H1 (cell line): ENCODE data around the gene KCNH5. TPM values are rescaled to one million over a fixed set of nuclear protein-coding genes. Genes with fewer than 3 reads are reported as not detected.

Experiments used
- CTCF ChIA-PET: fragments of 300-600 bp; sonication (Branson Sonifier 250); formaldehyde crosslinking; loops from one replicate; lab custom pipeline; 2021; ENCODE audit not compliant: partially characterized antibody; lab: Charles Lee
- POLR2A ChIA-PET: fragments of 300-600 bp; sonication (Branson Sonifier 250); formaldehyde crosslinking; loops from one replicate; lab custom pipeline; 2021; ENCODE audit warnings: inconsistent platforms; ENCODE audit not compliant: partially characterized antibody; lab: Charles Lee
- DNase-seq, 2 experiments: peaks; one replicate each; pipeline versions ENCODE4 v3.0.0 to v3.0.0-alpha.2; 2010 to 2022; ENCODE audit warnings: low spot score in 2 of 2, low read depth in 1 of 2, mixed read lengths in 1 of 2
- FAIRE-seq: peaks from 2 replicates; lab custom pipeline; 2011; peaks lifted over from hg19 to GRCh38; lab: Jason Lieb, UNC
- H2AFZ ChIP-seq: 2 replicates; pipeline ENCODE4 v1.8.1; 2012; ENCODE audit warnings: low read length, inconsistent platforms
- H2AK5ac ChIP-seq: 2 replicates; pipeline ENCODE4 v1.6.1; 2013; ENCODE audit warnings: low read depth, low read length
- H2BK120ac ChIP-seq: replicated peaks from 2 replicates; pipeline ENCODE3; 2013; ENCODE audit warnings: low read depth, low read length, inconsistent platforms
- H2BK12ac ChIP-seq: 2 replicates; pipeline ENCODE4 v1.6.1; 2013; ENCODE audit warnings: low read depth, low read length
- H2BK15ac ChIP-seq: 2 replicates; pipeline ENCODE4 v1.6.1; 2013; ENCODE audit warnings: low read length
- H2BK20ac ChIP-seq: 2 replicates; pipeline ENCODE4 v1.6.1; 2013; ENCODE audit warnings: low read length
- H2BK5ac ChIP-seq: 2 replicates; pipeline ENCODE4 v1.6.1; 2013; ENCODE audit warnings: low read depth, low read length
- H3K14ac ChIP-seq: 2 replicates; pipeline ENCODE4 v1.6.1; 2013; ENCODE audit warnings: inconsistent platforms; ENCODE audit not compliant: insufficient read length
- H3K18ac ChIP-seq: 2 replicates; pipeline ENCODE4 v1.6.1; 2013; ENCODE audit warnings: low read length; ENCODE audit errors: extremely low read depth
- H3K23ac ChIP-seq: 2 replicates; pipeline ENCODE4 v1.6.1; 2013; ENCODE audit warnings: inconsistent platforms; ENCODE audit not compliant: insufficient read length
- H3K23me2 ChIP-seq: 2 replicates; pipeline ENCODE4 v1.6.1; 2013; ENCODE audit warnings: low read depth, low read length
- H3K27ac ChIP-seq: 2 replicates; pipeline ENCODE4 v1.6.1; 2011; ENCODE audit warnings: low read depth, low read length, inconsistent platforms
- H3K27me3 ChIP-seq, 4 experiments: replicated peaks in 1 of 4; 1 replicate in 1 of 4; 2 replicates in 3 of 4; pipeline versions ENCODE4 v1.6.1 to v1.8.1; 2011 to 2013; ENCODE audit warnings: low read length in 3 of 4, mild to moderate bottlenecking in 3 of 4, inconsistent platforms in 2 of 4, mixed read lengths in 2 of 4, moderate library complexity in 1 of 4; ENCODE audit not compliant: control insufficient read depth in 3 of 4, insufficient read depth in 3 of 4; ENCODE audit errors: extremely low read depth in 1 of 4
- H3K36me3 ChIP-seq, 4 experiments: 2 replicates each; pipeline versions ENCODE4 v1.6.1 to v1.8.1; 2011 to 2013; ENCODE audit warnings: mild to moderate bottlenecking in 4 of 4, low read length in 3 of 4, moderate library complexity in 2 of 4, control low read depth in 1 of 4, inconsistent platforms in 1 of 4; ENCODE audit not compliant: insufficient read depth in 4 of 4, control insufficient read depth in 2 of 4
- H3K4ac ChIP-seq: replicated peaks from 2 replicates; pipeline ENCODE3; 2013; ENCODE audit warnings: low read length, low read depth, mixed read lengths, inconsistent platforms; ENCODE audit not compliant: insufficient read length
- H3K4me1 ChIP-seq, 4 experiments: replicated peaks in 1 of 4; 1 replicate in 1 of 4; 2 replicates in 3 of 4; pipeline versions ENCODE4 v1.6.1 to v1.8.1; 2011 to 2013; ENCODE audit warnings: low read length in 3 of 4, inconsistent platforms in 2 of 4, mixed read lengths in 1 of 4; ENCODE audit not compliant: insufficient read depth in 4 of 4, control insufficient read depth in 3 of 4
- H3K4me2 ChIP-seq, 2 experiments: 2 replicates each; pipeline versions ENCODE4 v1.6.1 to v1.8.1; 2011 to 2013; ENCODE audit warnings: low read depth in 2 of 2, low read length in 2 of 2, control low read depth in 1 of 2, inconsistent platforms in 1 of 2, mild to moderate bottlenecking in 1 of 2; ENCODE audit not compliant: insufficient read depth in 1 of 2
- H3K4me3 ChIP-seq, 4 experiments: fragments of 200-600, 300-600 bp in 1 of 4; sonication (generic), shearing (Covaris generic), sonication (Bioruptor Twin) in 1 of 4; 2 replicates each; pipeline versions ENCODE4 v1.5.1 to v1.8.1; 2011 to 2016; ENCODE audit warnings: low read length in 4 of 4, low read depth in 3 of 4, control low read depth in 2 of 4, inconsistent platforms in 2 of 4, mild to moderate bottlenecking in 2 of 4, mixed read lengths in 1 of 4, moderate library complexity in 1 of 4; ENCODE audit not compliant: insufficient read depth in 2 of 4; ENCODE audit errors: extremely low read depth in 1 of 4
- H3K56ac ChIP-seq: replicated peaks from 2 replicates; pipeline ENCODE3; 2013; ENCODE audit warnings: low read depth, mild to moderate bottlenecking, mixed read lengths, low read length, inconsistent platforms; ENCODE audit not compliant: insufficient read length
- H3K79me1 ChIP-seq: 2 replicates; pipeline ENCODE4 v1.6.1; 2013; ENCODE audit warnings: low read depth, low read length, control low read depth
- H3K79me2 ChIP-seq, 2 experiments: 2 replicates each; pipeline versions ENCODE4 v1.6.1 to v1.8.1; 2012 to 2013; ENCODE audit warnings: low read length in 2 of 2, mild to moderate bottlenecking in 2 of 2, inconsistent platforms in 1 of 2; ENCODE audit not compliant: insufficient read depth in 2 of 2, control insufficient read depth in 1 of 2
- H3K9ac ChIP-seq, 4 experiments: replicated peaks in 1 of 4; 1 replicate in 1 of 4; 2 replicates in 3 of 4; pipeline versions ENCODE4 v1.6.1 to v1.8.1; 2011 to 2013; ENCODE audit warnings: low read depth in 3 of 4, low read length in 3 of 4, control low read depth in 2 of 4, mild to moderate bottlenecking in 2 of 4, moderate library complexity in 2 of 4, inconsistent platforms in 1 of 4; ENCODE audit errors: extremely low read depth in 1 of 4
- H3K9me3 ChIP-seq, 2 experiments: 2 replicates each; pipeline versions ENCODE4 v1.6.1 to v1.8.1; 2012 to 2013; ENCODE audit warnings: mild to moderate bottlenecking in 2 of 2, moderate library complexity in 2 of 2, control low read depth in 1 of 2, inconsistent platforms in 1 of 2, low read depth in 1 of 2, low read length in 1 of 2, mixed read lengths in 1 of 2; ENCODE audit not compliant: insufficient read depth in 2 of 2
- H4K20me1 ChIP-seq, 2 experiments: replicated peaks in 1 of 2; 2 replicates each; pipeline versions ENCODE3 to v1.8.1; 2011 to 2013; ENCODE audit warnings: inconsistent platforms in 2 of 2, low read length in 2 of 2, mild to moderate bottlenecking in 1 of 2; ENCODE audit not compliant: insufficient read depth in 2 of 2, control insufficient read depth in 1 of 2
- H4K5ac ChIP-seq: 2 replicates; pipeline ENCODE4 v1.6.1; 2013; ENCODE audit warnings: low read length, low read depth, mixed read lengths, inconsistent platforms; ENCODE audit not compliant: insufficient read length
- H4K8ac ChIP-seq: 2 replicates; pipeline ENCODE4 v1.8.0; 2013; ENCODE audit warnings: mild to moderate bottlenecking, moderate library complexity, low read length, inconsistent platforms; ENCODE audit not compliant: insufficient read depth; ENCODE audit errors: extremely low read depth
- H4K91ac ChIP-seq: replicated peaks from 2 replicates; pipeline ENCODE3; 2013; ENCODE audit warnings: low read length, mixed read lengths, inconsistent platforms; ENCODE audit not compliant: insufficient read length
- ATF2 ChIP-seq: IDR thresholded peaks from 2 replicates; pipeline ENCODE4 v1.6.1; 2012; ENCODE audit warnings: low read length, inconsistent platforms
- CBX5 ChIP-seq: fragments of 300-800, 300-1000 bp; sonication (generic); IDR thresholded peaks from 2 replicates; pipeline ENCODE4 v1.7.1; 2016; ENCODE audit warnings: antibody characterized with exemption, low read length, low read depth
- EGR1 ChIP-seq: IDR thresholded peaks from 2 replicates; pipeline ENCODE4 v1.6.1; 2011; ENCODE audit warnings: low read depth, low read length, borderline replicate concordance
- JUND ChIP-seq: IDR thresholded peaks from 2 replicates; pipeline ENCODE4 v1.6.1; 2011; ENCODE audit warnings: mild to moderate bottlenecking, improper control_type of control experiment, low read length
- KDM1A ChIP-seq: fragments of 200-600, 300-600 bp; sonication (generic); IDR thresholded peaks from 2 replicates; pipeline ENCODE4 v1.7.1; 2016; ENCODE audit warnings: mild to moderate bottlenecking, low read length, borderline replicate concordance
- KDM4A ChIP-seq: IDR thresholded peaks from one replicate; pipeline ENCODE4 v1.7.1; 2012; ENCODE audit warnings: low read depth, mild to moderate bottlenecking, moderate library complexity, low read length, inconsistent platforms; ENCODE audit not compliant: severe bottlenecking
- MAFK ChIP-seq: IDR thresholded peaks from 2 replicates; pipeline ENCODE4 v1.6.1; 2012; ENCODE audit warnings: low read depth, mild to moderate bottlenecking, improper control_type of control experiment, low read length
- MAX ChIP-seq: IDR thresholded peaks from 2 replicates; pipeline ENCODE4 v1.6.1; 2012; ENCODE audit warnings: inconsistent platforms
- NRF1 ChIP-seq: IDR thresholded peaks from 2 replicates; pipeline ENCODE4 v1.6.1; 2011; ENCODE audit warnings: mild to moderate bottlenecking, low read depth, low read length, improper control_type of control experiment
- POLR2A ChIP-seq, 2 experiments: IDR thresholded peaks; 1 replicate in 1 of 2; 2 replicates in 1 of 2; pipeline ENCODE4 v1.6.1; 2011; ENCODE audit warnings: low read depth in 2 of 2, low read length in 2 of 2, mild to moderate bottlenecking in 2 of 2; ENCODE audit errors: control extremely low read depth in 1 of 2
- SAP30 ChIP-seq: fragments of 300-600 bp; sonication (generic); IDR thresholded peaks from 2 replicates; pipeline ENCODE4 v1.7.1; 2012; ENCODE audit warnings: low read length, moderate library complexity, mild to moderate bottlenecking, inconsistent platforms; ENCODE audit not compliant: insufficient read depth, insufficient replicate concordance
- SIRT6 ChIP-seq: IDR thresholded peaks from one replicate; pipeline ENCODE4 v1.7.1; 2012; ENCODE audit warnings: low read length, inconsistent platforms
- SRF ChIP-seq: IDR thresholded peaks from 2 replicates; pipeline ENCODE4 v1.6.1; 2011; ENCODE audit warnings: mild to moderate bottlenecking, low read depth, low read length, moderate library complexity
- TBP ChIP-seq: IDR thresholded peaks from 2 replicates; pipeline ENCODE4 v1.6.1; 2011; ENCODE audit warnings: low read depth, low read length, improper control_type of control experiment
- WGBS, 2 experiments: shearing (Covaris generic) in 1 of 2; methylation state at CpG; one replicate each; pipeline versions ENCODE4 v1.1.6 to v1.1.7; 2013 to 2015; ENCODE audit warnings: low lambda C conversion rate in 2 of 2, mixed read lengths in 2 of 2, inconsistent platforms in 1 of 2, low coverage in 1 of 2, missing lambda C conversion rate in 1 of 2; ENCODE audit not compliant: insufficient replicate concordance in 2 of 2, insufficient coverage in 1 of 2, insufficient read length in 1 of 2; ENCODE audit errors: extremely low coverage in 1 of 2, missing lambda C conversion rate in 1 of 2; 5-methylcytosine and 5-hydroxymethylcytosine counted together
- polyA plus RNA-seq, 7 experiments: library from polyadenylated mRNA; depleted of rRNA in 3 of 7; stranded (reverse) in 5 of 7; unstranded in 2 of 7; fragments of >200 nt in 5 of 7; fragments of 200-250 nt in 2 of 7; gene quantifications; 1 replicate in 5 of 7; 2 replicates in 1 of 7; 4 replicates in 1 of 7; pipeline versions ENCODE4 v1.2.1 to v1.2.3, GENCODE V29; 2011 to 2013; ENCODE audit warnings: missing spikeins in 2 of 7, mixed read lengths in 2 of 7
- total RNA-seq: library from RNA; stranded (reverse); fragmentation: NEBNext Ultra II Directional; extraction: Animal tissue kit (Norgen Biotek cat#: 25700); gene quantifications from 2 replicates; pipeline ENCODE4 v1.2.1, GENCODE V29; 2021

KCNH5 gene
- total and polyA plus RNA-seq, 2 of the 8 experiments (the other 6 are each of a cell fraction or from before 2014, with no cell fraction given): 0.24 to 0.50 TPM

GRCh38 chr14:62946221-62946620 lies 99.0 kb downstream of the KCNH5 start:
- no peak overlapping the region for H3K9ac ChIP-seq
- no peak for FAIRE-seq
- H2BK15ac ChIP-seq: no peak overlapping the region
- H4K91ac ChIP-seq: no peak overlapping the region
- no peak overlapping the region for H3K4me3 ChIP-seq
- no peaks in the 10 kb centered on the region for H3K79me1 ChIP-seq
- POLR2A ChIA-PET: no interaction called here
- DNase-seq: no peak
- no peaks in the 10 kb centered on the region for H3K27me3 ChIP-seq
- H3K79me2 ChIP-seq: no peaks in the 10 kb centered on the region
- no peak overlapping the region for H4K5ac ChIP-seq
- no peaks in the 10 kb centered on the region for H3K36me3 ChIP-seq
- no peak overlapping the region for H3K23ac ChIP-seq
- no peak overlapping the region for H4K8ac ChIP-seq
- no peak overlapping the region for H3K4ac ChIP-seq
- no peaks in the 10 kb centered on the region for H3K23me2 ChIP-seq
- no peak overlapping the region for H3K14ac ChIP-seq
- no peak overlapping the region for H2AFZ ChIP-seq
- H2BK12ac ChIP-seq: no peak overlapping the region
- H3K18ac ChIP-seq: no peak overlapping the region
- H3K4me2 ChIP-seq: no peak overlapping the region
- no peak overlapping the region for H2BK5ac ChIP-seq
- H3K56ac ChIP-seq: no peak overlapping the region
- no peak overlapping the region for H2AK5ac ChIP-seq
- CTCF ChIA-PET: interaction anchor here (0.6 kb wide), 1 partner anchor 13 kb away, joined by 3 read pairs; no protein-coding TSS in a partner anchor
- no peaks in the 10 kb centered on the region for H3K4me1 ChIP-seq
- H3K27ac ChIP-seq: no peak overlapping the region
- WGBS, 2 experiments: 100% methylated on average over 1 of the region's 1 CpG; no CpG with 5 or more reads in 1 of the 2 experiments
- H4K20me1 ChIP-seq: no peaks in the 10 kb centered on the region
- no peak overlapping the region for H2BK20ac ChIP-seq
- H3K9me3 ChIP-seq: no peaks in the 10 kb centered on the region
- no peak overlapping the region for H2BK120ac ChIP-seq
- TF ChIP-seq KDM4A (no peak), NRF1 (no peak), EGR1 (no peak), SIRT6 (no peak), SAP30 (no peak), SRF (no peak), CBX5 (no peak), JUND (no peak), MAX (no peak), TBP (no peak), MAFK (no peak), KDM1A (no peak), POLR2A (IDR thresholded peaks at IDR 0.05; ENCODE audit: control extremely low read depth in 1 of 2, low read depth in 2 of 2, low read length in 2 of 2) (no peak), ATF2 (no peak)
